ENCODE data around the gene MAIP1. TPM values are rescaled to one million over a fixed set of nuclear protein-coding genes. Genes with fewer than 3 reads are reported as not detected.

Gene MAIP1, protein sequence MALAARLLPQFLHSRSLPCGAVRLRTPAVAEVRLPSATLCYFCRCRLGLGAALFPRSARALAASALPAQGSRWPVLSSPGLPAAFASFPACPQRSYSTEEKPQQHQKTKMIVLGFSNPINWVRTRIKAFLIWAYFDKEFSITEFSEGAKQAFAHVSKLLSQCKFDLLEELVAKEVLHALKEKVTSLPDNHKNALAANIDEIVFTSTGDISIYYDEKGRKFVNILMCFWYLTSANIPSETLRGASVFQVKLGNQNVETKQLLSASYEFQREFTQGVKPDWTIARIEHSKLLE
- 18.0 TPM for total RNA-seq (ENCODE audit: unreplicated experiment)
- long read RNA-seq, transcript MAIP1-202 (5 exons, 1,386 nt), result major isoform, 12 of 15 reads
- long read RNA-seq, partial matches to known transcripts, result 0 of 15 reads
- long read RNA-seq, other reads (novel, unspliced or antisense), result 2 of 15 reads

DNA sequence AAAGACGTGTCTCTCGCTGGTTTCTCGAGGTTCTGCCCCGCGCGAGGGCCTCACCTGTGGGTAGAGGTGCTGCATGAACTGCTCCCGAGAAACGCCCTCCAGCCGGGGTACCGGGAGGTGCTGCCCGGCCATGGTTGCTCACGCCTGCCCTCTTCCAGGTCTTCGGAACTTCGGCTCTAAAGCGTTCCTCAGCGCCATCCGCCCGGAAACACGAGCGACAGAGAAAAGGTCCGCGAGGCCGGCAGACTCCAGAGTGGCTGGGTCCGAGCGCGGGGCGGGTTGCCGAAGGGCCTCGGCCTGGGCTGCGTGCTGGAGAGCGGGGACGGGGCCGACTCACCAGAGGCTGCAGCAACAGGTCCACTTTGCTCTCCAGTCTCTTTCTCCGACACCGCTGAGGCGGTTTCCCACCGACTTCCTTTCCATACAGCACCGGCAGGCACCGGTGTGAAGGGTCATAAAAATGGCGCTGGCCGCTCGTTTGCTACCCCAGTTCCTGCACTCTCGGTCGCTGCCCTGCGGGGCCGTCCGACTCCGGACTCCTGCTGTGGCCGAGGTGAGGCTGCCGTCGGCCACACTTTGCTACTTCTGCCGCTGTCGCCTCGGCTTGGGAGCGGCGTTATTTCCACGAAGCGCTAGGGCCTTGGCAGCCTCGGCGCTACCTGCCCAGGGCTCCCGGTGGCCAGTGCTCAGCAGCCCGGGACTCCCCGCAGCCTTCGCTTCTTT lies at the start of gene MAIP1, which contains the start of gene TYW5:
Gene MAIP1 (plus strand): TSS at position 244 of the 723 bp plus-strand sequence. CDS start 217 bp downstream, at position 461.
Gene TYW5 (minus strand): TSS at position 153 of the 723 bp plus-strand sequence. CDS start 21 bp downstream, at position 132.
- H3K9me3 Mint-ChIP-seq (ENCODE audit: unreplicated experiment), result no peaks in the 10 kb centered on the region
- peak; percentile 76 for DNase-seq (ENCODE audit: low spot score)
- peak within 1 kb of the TSS; percentile 97 for H3K4me3 Mint-ChIP-seq (ENCODE audit: unreplicated experiment)
- peaks cover 4% of the 10 kb centered on the region for H3K27me3 Mint-ChIP-seq (ENCODE audit: unreplicated experiment)
- peak within 1 kb of the TSS; percentile 93 for H3K27ac Mint-ChIP-seq (ENCODE audit: unreplicated experiment)
- peaks cover 5% of the 10 kb centered on the region for H3K36me3 Mint-ChIP-seq (ENCODE audit: low read depth, unreplicated experiment)
- TF ChIP-seq, protein P1, sequence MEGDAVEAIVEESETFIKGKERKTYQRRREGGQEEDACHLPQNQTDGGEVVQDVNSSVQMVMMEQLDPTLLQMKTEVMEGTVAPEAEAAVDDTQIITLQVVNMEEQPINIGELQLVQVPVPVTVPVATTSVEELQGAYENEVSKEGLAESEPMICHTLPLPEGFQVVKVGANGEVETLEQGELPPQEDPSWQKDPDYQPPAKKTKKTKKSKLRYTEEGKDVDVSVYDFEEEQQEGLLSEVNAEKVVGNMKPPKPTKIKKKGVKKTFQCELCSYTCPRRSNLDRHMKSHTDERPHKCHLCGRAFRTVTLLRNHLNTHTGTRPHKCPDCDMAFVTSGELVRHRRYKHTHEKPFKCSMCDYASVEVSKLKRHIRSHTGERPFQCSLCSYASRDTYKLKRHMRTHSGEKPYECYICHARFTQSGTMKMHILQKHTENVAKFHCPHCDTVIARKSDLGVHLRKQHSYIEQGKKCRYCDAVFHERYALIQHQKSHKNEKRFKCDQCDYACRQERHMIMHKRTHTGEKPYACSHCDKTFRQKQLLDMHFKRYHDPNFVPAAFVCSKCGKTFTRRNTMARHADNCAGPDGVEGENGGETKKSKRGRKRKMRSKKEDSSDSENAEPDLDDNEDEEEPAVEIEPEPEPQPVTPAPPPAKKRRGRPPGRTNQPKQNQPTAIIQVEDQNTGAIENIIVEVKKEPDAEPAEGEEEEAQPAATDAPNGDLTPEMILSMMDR (IDR thresholded peaks at IDR 0.05; ENCODE audit: unreplicated experiment), result no peak
- H3K4me1 Mint-ChIP-seq (ENCODE audit: unreplicated experiment), result peaks cover 23% of the 10 kb centered on the region

DNA sequence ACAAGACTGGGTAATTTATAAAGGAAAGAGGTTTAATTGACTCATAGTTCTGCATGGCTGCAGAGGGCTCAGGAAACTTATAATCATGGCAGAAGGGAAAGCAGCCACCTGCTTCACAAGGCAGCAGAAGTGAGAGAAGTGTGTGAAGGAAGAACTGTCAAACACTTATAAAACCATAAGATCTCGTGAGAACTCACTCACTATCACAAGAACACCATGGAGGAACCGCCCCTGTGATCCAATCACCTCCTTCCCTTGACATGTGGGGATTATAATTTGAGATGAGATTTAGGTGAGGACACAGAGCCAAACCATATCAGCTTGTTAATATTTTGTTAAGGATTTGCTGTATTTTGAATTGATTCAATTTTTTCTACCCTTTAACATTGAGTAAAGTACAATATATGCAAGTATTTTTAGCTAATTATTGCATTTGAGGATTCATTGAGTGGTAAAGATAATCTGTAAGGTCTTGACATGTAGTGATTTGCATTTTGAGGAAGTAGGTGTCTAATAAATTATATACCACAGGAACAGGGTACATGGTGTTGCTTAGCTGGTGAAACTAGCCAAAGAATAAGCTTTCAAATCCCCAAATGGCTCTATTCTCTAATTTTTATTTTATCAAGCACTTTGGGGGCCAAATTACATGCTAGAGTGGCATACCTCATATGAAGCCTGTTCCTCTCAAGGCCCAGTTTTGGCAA lies 48.2 kb upstream of the MAIP1 start:
- Mint-ChIP-seq H3K9me3 (ENCODE audit: unreplicated experiment) (no peaks in the 10 kb centered on the region), H3K4me1 (ENCODE audit: unreplicated experiment) (peaks cover 16% of the 10 kb centered on the region), H3K36me3 (ENCODE audit: low read depth, unreplicated experiment) (peaks cover 4% of the 10 kb centered on the region), H3K27ac (ENCODE audit: unreplicated experiment) (no peak overlapping the region), H3K4me3 (ENCODE audit: unreplicated experiment) (no peak overlapping the region), H3K27me3 (ENCODE audit: unreplicated experiment) (peaks cover 6% of the 10 kb centered on the region)
- DNase-seq (ENCODE audit: low spot score), result no peak
- TF ChIP-seq, protein P1 (IDR thresholded peaks at IDR 0.05; ENCODE audit: unreplicated experiment), result no peak

DNA sequence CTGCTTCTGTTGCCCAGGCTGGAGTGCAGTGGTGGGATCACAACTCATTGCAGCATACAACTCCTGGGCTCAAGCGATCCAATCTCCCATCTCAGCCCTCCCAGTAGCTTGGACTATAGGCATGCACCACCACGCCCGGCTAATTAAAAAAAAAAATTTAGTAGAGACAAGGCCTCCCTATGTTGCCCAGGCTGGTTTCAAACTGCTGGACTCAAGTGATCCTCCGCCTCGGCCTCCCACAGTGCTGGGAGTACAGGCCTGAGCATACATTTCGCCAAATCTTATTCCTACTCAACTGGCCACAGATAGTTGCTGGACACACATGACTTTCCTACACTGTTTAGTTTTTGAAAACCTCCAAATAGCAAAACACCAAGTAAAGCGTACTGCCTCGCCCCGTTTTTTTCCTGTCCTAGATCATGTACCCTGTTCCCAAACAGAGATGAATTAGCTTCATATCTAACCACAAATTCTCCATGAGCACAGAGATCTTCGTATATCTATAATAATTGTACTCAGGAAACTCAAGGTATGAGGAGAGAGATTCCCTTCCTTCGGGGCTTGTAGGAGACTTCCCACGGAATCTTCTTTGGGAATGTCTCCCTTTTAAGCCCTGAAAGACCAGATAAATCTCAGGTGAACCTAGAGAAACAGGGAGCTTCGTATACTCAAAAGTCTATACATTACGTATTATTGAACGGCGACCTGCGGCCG lies 44.9 kb upstream of the MAIP1 start:
- Mint-ChIP-seq H3K9me3 (ENCODE audit: unreplicated experiment) (no peaks in the 10 kb centered on the region), H3K36me3 (ENCODE audit: low read depth, unreplicated experiment) (peaks cover 4% of the 10 kb centered on the region), H3K4me3 (ENCODE audit: unreplicated experiment) (peak overlapping the region; percentile 99), H3K27ac (ENCODE audit: unreplicated experiment) (peak overlapping the region; percentile 90), H3K4me1 (ENCODE audit: unreplicated experiment) (peaks cover 22% of the 10 kb centered on the region), H3K27me3 (ENCODE audit: unreplicated experiment) (peaks cover 5% of the 10 kb centered on the region)
- TF ChIP-seq, protein P1 (IDR thresholded peaks at IDR 0.05; ENCODE audit: unreplicated experiment), result no peak
- DNase-seq (ENCODE audit: low spot score), result no peak

DNA sequence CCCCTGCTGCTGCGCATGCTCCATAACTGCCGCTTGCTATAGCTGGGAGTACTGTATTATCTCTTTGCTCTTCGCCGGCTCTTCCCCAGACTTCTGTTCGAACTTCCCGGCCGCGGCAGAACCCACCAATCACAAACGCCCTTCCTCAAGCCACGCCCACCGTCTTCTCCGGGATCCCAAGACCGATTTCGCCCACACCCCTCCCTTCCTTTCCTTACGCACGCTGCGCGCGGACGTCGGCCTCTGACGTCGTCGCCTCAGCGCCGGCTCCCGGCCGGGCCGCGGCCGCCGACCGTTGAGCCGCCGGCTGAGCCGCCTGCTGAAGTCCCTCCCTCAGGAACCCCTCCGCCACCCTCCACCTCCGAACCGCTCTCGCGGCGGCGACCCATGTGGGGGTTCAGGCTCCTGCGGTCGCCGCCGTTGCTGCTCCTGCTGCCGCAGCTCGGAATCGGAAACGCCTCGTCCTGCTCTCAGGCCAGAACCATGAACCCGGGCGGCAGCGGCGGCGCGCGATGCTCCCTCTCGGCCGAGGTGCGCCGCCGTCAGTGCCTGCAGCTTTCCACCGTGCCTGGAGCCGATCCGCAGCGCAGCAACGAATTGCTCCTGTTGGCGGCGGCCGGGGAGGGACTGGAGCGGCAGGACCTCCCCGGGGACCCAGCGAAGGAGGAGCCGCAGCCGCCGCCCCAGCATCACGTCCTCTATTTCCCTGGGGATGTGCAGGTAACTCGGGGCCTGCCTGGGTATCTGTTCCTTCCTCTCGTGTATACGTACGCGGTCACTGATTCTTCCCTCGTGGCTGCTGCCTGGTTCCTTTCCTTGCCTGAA lies 44.1 kb upstream of the MAIP1 start, which contains the start of gene C2orf69:
Gene C2orf69 (plus strand): TSS at position 242 of the 825 bp plus-strand sequence. CDS start 146 bp downstream, at position 388.
- no peaks in the 10 kb centered on the region for H3K9me3 Mint-ChIP-seq (ENCODE audit: unreplicated experiment)
- peaks cover 10% of the 10 kb centered on the region for H3K36me3 Mint-ChIP-seq (ENCODE audit: low read depth, unreplicated experiment)
- peak; percentile 94 for DNase-seq (ENCODE audit: low spot score)
- TF ChIP-seq, protein P1 (IDR thresholded peaks at IDR 0.05; ENCODE audit: unreplicated experiment), result no peak
- H3K27ac Mint-ChIP-seq (ENCODE audit: unreplicated experiment), result peak within 1 kb of the TSS; percentile 97
- peak within 1 kb of the TSS; percentile 99 for H3K4me3 Mint-ChIP-seq (ENCODE audit: unreplicated experiment)
- H3K4me1 Mint-ChIP-seq (ENCODE audit: unreplicated experiment), result peaks cover 22% of the 10 kb centered on the region
- peaks cover 5% of the 10 kb centered on the region for H3K27me3 Mint-ChIP-seq (ENCODE audit: unreplicated experiment)
